G401 (cell line): ENCODE results near the gene OR51I1. TPM values are rescaled to one million over a fixed set of nuclear protein-coding genes. Genes with fewer than 3 reads are reported as not detected.

Experiments
- DNase-seq: peaks from one replicate; pipeline ENCODE4 v3.0.0-alpha.2; 2015; ENCODE audit warnings: low spot score
- in situ Hi-C: cut with HindIII; loops from 2 replicates; pipeline ENCODE4 v1.10.0; 2016; ENCODE audit warnings: low sequenced_read_pairs, mixed read lengths
- total RNA-seq: library from RNA; depleted of rRNA; stranded (reverse); fragments of >200 nt; shearing (Covaris generic); gene quantifications from 2 replicates; pipeline ENCODE4 v1.2.3, GENCODE V29; 2014; rRNA removed

The OR51I1 gene, protein sequence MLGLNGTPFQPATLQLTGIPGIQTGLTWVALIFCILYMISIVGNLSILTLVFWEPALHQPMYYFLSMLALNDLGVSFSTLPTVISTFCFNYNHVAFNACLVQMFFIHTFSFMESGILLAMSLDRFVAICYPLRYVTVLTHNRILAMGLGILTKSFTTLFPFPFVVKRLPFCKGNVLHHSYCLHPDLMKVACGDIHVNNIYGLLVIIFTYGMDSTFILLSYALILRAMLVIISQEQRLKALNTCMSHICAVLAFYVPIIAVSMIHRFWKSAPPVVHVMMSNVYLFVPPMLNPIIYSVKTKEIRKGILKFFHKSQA
- total RNA-seq: not detected in 2 replicates

GRCh38 chr11:5441414-5441813, at the start of gene OR51I1:
TSS of gene OR51I1 (minus strand) at chr11:5441514. CDS start at chr11:5441514, 0 bp downstream.
- in situ Hi-C loops: no loop called here
- DNase-seq: no peak

DNA sequence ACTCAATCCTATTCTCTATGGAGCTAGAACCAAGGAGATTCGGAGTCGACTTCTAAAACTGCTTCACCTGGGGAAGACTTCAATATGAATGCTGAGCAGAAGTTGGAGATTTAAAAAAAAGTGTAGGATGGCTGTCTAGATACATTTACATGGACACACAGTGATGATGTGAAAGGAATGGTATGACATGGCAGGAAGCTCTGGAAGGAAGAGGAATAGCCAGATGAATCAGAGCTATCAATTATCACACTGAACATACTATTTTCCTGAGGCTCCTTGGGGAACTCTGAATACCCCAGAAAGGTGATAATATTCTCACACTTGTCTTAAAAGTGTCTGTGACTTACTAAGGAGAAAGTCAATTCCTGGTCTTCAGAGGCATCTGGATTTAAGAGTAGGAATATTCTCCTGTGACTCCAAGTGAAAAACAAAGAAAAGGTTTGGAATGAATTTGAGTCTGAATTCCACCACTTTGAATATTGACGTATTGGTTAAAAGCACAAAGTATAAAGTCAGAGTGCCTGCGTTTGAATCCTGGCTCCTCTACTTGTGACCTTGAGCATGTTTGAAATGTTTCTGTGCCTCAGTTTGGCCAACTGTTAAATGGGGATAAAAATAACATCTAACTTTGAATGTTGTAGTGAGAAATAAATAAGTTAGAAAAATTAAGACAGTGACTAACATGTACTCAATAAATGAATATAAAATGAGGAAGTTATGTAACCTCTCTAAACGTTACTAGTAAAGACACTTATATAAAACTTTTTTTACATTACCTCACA, 48.5 kb upstream of the OR51I1 start:
- no peak for DNase-seq
- in situ Hi-C loops: no loop called here

GRCh38 chr11:5488798-5489399, 47.6 kb upstream of the OR51I1 start:
- in situ Hi-C loops: no loop called here
- no peak for DNase-seq

GRCh38 chr11:5488385-5488784, 47.1 kb upstream of the OR51I1 start, which contains the start of gene OR52D1:
TSS of gene OR52D1 (plus strand) at chr11:5488685. CDS start at chr11:5488707, 22 bp downstream.
- in situ Hi-C loops: no loop called here

DNA sequence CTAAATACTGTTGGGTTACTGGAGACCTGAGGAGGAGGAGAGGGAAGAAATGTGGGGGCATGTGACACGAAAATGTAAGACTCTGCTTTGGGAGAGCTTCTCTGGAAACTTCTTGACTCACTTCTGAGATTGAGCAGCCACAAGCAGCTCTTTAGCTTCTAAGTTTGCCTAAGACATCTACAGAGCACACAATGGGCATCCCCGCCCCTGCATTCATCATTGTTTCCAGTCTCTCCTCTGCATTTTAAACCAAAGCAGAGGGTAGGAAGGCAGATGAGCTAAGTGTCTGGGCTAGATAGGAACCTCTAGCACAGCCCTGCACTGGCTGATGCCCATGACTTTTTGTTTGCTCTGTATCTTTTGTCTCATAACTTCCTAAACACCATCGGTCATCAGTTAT, 45.1 kb upstream of the OR51I1 start:
- in situ Hi-C loops: no loop called here

More at GRCh38 chr11:5488385-5488784, 47.1 kb upstream of the OR51I1 start, which contains the start of gene OR52D1:
- no peak for DNase-seq

GRCh38 chr11:5486003-5486402, 44.7 kb upstream of the OR51I1 start:
- no peak for DNase-seq
- in situ Hi-C loops: no loop called here

More for the DNA sequence above, 45.1 kb upstream of the OR51I1 start:
- no peak for DNase-seq

DNA sequence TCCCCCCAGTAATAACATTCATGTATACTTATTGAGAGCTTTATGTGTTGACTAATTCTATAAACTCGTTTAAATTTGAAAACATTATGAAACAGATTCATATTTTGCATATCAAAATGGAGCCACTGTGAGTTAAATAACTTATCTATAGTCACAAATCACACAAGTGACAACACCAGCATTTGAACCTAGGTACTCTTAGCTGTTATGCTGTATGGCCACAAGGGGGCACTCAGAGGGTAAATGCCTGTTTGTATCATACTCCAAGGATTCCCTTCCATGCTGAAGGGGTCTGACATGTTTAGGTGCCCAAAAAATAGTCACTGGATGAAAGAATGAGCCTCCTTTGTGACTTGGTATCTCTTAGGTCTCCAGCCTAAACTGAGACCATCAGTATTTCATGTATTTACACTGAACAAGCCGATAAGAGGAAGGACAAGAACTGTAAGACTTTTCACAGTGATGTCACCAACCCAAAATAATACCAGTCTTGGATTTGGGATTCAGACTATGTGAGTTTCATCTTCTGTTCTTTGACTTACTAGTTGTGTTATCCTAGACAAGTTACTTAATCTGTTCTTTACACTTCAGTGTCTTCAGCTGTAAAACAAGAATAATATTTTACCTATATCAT, 35.0 kb upstream of the OR51I1 start:
- in situ Hi-C loops: no loop called here
- peak; percentile 4 for DNase-seq

DNA sequence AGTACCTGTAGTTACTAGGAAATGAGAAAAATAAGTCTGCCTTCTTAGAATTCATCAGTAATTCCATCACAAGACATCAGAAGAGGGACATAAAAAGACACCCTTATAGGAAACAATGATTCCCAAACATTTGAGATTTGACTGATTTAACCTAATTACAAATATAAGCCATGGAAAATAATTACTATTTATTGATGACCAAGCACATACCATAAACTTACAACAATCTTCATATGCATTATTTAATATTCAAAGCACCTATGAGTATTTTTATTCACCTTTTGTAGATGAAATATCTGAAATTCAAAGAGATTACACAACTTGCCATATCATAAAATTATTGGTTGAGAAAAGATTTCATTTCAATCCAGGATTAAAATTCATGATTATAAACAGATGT, 32.6 kb upstream of the OR51I1 start:
- in situ Hi-C loops: no loop called here
- no peak for DNase-seq

DNA sequence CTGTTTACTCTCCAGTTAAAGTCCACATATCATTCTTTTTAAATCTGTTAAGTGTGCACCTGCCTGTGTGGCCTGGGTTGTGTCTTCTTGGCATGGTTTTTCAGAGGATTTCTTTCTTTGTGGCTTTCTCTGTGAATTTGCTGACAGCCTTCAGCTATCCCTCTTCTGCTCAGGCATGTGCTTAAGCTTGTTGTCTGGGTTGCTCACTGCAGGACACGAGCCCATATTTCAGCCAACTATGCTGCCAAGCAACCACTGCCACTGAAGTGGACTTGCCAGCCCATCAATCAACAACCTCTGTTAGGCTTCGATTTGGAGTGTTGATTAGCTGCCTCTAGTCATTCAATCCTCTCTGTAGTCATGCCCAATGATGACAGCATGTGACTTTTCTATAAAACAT, 26.2 kb upstream of the OR51I1 start:
- no peak for DNase-seq
- in situ Hi-C loops: no loop called here

DNA sequence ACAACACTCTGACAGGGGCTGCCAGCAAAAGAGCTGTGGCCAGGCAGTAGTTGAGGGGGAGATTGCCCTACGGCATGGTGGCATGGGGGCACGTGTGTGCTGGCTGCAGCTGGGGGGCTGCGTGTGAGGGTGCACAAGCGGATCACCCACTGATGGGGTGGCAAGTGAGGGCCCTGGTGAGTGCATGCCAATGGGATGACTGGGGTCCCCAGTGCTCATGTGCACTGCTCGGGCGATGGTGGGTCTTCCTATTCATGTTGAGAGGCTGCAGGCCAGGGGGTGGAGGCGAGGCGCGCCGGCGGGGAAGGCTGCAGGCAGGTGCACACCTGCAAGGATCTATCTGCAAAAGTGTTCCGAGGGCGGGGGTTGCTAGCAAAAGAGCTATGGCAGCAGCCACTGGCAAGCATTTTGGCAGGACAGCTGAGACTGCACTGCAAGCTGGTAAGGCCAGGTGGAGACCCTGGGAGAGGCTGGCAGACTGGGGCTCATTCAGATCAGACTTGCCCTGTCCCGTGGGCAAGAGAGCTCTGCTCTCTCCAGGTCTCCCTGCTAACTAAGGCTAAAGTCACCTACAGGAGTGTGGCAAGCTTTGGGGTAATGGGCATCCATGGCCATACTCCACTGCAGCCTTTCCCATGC, 19.8 kb upstream of the OR51I1 start:
- in situ Hi-C loops: no loop called here
- no peak for DNase-seq

- no peak for DNase-seq
- in situ Hi-C loops: no loop called here
Observed at GRCh38 chr11:5449432-5449831, 8.1 kb upstream of the OR51I1 start.

DNA sequence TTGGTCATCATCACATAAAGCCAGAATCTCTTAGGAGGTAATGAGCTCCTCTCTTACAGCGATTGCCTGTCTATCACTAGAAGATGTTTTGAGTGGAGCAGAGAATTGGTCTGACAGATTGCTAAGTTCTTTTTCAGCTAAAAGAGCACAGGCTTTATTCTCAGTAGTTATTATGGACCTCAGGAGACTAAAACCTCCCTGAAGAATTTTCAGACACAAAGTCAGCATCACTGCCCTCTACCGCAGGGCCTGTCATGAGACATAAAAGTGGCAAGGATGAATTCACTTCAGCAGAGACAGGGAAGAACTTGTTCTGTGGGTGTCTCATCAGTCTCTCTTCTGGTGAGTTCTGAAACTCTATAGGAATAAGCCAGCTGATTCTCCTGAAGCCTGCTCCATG, 7.7 kb upstream of the OR51I1 start, which contains the start of gene OR51I2:
OR51I2 (plus strand) TSS at position 301 of the 400 bp plus-strand sequence. CDS start 4,166 bp downstream, outside the sequence.
- in situ Hi-C loops: no loop called here
- DNase-seq: no peak

- DNase-seq: no peak
- in situ Hi-C loops: no loop called here
Observed at GRCh38 chr11:5443835-5444393, 2.6 kb upstream of the OR51I1 start.

DNA sequence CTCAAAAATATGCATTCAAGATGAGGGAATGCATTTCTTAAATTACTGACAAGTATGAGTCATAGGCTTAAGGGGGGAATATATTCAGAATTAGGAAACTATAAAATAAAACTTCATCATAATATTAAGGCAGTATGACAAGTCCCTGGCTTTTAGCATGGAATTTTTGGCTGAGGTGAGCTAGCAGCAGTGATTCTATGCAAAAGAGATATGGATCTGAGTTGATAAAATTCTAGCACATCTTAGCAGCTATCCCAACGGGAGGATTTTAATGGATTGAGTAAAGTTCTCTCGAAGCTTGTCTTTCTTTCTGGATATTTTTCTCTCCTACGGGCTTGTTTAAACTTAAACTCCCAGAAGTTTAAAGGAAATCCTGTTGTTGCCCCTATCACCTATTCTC, 18.2 kb downstream of the OR51I1 start:
- in situ Hi-C loops: no loop called here

DNA sequence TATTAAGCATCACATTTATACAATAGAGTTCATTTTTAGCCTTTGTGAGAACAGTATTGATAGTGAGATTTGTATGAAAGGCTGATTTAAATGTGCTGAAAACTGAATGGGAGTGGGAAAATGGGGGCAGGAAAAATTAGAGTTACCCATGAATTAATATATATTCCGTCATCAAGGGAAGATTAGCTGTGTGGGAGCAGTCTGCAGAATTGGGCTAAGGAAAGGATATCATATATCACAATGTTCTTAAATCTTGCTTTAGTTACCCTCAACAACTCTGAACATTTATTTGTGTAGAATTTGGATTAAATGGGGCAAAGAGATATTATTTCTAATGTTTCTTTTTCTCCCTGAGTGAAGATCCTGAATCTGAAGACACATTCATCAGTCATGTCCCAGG, 19.5 kb downstream of the OR51I1 start, which contains the start of gene OR51Q1:
OR51Q1 (plus strand) TSS at position 301 of the 400 bp plus-strand sequence; CDS start at position 391, 90 bp downstream.
- no peak for DNase-seq
- in situ Hi-C loops: no loop called here

More for the DNA sequence above, 18.2 kb downstream of the OR51I1 start:
- no peak for DNase-seq

GRCh38 chr11:5420993-5421392, 20.3 kb downstream of the OR51I1 start:
- in situ Hi-C loops: no loop called here
- DNase-seq: no peak

DNA sequence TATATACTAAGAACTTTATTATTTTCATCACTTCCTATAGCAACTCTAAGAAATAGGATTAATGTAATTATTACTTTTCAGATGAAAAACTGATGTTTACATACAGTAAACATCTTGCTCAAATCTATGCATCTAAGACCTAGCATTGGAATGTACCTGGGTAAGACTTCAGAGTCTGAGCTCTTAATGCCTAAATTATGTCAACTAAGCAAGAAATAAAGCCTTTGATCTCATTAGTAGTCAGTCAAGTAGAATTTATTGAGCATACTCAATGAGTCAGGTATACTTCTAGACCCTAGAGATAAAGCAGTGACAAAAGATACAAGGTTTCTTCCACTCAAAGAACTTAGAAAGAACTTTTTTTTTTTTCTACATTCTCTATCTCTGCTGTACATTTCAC, 36.1 kb downstream of the OR51I1 start:
- in situ Hi-C loops: no loop called here
- DNase-seq: no peak

GRCh38 chr11:5398936-5399335, 42.4 kb downstream of the OR51I1 start:
- no peak for DNase-seq
- in situ Hi-C loops: no loop called here
